ENCODE measurements around the gene SHISA6.

DNA sequence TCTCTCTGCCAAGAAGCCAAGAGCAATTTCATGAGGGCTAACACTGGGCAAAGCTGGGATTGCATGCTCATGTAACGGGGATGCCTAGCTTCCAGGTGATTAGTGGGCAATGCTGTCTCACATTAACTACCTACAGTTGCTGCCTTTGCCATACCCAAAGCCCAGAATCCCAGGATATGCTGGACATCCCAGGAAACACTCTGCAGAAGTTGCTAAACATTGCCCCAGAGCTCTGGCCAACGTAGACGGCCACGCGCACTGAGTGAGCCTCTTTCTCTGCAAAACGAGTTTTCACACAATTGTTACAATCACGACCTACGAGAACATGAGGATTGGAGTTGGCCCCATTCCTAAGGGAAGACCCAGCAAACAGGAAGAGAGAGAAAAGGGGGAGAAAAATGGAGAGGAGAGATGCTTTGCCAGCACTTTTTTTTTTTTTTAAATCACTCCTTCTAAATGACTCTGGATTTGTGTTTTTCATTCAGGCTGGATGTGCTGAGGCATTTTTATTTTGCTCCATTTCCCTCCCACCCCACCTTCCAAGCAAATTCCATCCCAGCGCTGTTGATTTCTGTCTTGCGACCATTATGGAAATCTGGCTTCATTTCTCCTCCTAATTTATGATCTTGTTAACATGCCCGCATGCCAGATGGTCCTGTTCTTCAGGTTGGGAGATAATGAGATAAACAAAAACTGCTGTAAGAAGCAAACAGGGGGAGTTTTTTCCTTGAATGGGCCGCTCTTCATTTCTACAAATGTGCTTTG, 244.5 kb downstream of the SHISA6 start:
- TF ChIP-seq CTCF (IDR thresholded peaks at IDR 0.05) (no peak), EZH2phosphoT487 (IDR thresholded peaks at IDR 0.05) (no peak), EZH2 (IDR thresholded peaks at IDR 0.05) (no peak)
